ENCODE results near the gene BMP4. TPM values are rescaled to one million over a fixed set of nuclear protein-coding genes. Genes with fewer than 3 reads are reported as not detected.

Gene BMP4
- total and polyA plus RNA-seq, 2 donors (not counting 1 experiment from before 2014, with no cell fraction given): not detected

DNA sequence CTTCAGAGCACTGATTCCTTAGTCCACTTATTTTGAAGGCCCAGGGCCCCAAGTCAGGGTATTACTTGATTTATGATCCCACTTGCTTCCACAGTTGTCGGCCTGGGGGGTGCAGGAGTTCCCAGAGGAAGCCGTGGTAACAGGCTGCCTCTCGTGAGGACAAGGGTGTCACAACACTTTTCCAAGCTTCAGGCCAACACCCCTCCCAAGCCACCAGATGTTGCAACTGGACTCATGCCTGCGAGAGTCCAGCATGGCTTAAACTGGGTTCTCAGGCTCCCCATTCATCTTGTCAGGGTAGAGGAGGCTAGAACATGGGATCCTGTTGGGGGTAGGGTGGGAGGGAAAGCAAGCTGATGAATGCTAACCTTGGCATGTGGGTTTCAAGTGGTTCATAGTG is 56.1 kb downstream of the BMP4 start:
- H2AFZ ChIP-seq (ENCODE audit: insufficient read depth, low read depth, low read length, poor library complexity, severe bottlenecking): no peak overlapping the region
- H3K27me3 ChIP-seq (replicated peaks in 1 of 4; ENCODE audit: control extremely low read depth in 1 of 4, control insufficient read depth in 3 of 4, insufficient read depth in 4 of 4, low read length in 3 of 4): peaks cover 0 to 5% (median 0%) of the 10 kb centered on the region in 4 experiments
- no peaks in the 10 kb centered on the region for H3K4me1 Mint-ChIP-seq
- POLR2A ChIA-PET: no interaction called here
- H3K27ac Mint-ChIP-seq: no peak overlapping the region
- no peaks in the 10 kb centered on the region for H3K36me3 ChIP-seq (replicated peaks in 1 of 2; ENCODE audit: control extremely low read depth in 1 of 2, control insufficient read depth in 1 of 2, extremely low read depth in 1 of 2, insufficient read depth in 2 of 2, low read length in 1 of 2)
- H3K9me3 ChIP-seq (ENCODE audit: control extremely low read depth in 1 of 3, control insufficient read depth in 2 of 3, insufficient read depth in 1 of 3, low read length in 2 of 3): peaks cover 0 to 3% (median 0%) of the 10 kb centered on the region in 3 donors
- H3K9me3 Mint-ChIP-seq (ENCODE audit: insufficient read depth): no peaks in the 10 kb centered on the region
- no peaks in the 10 kb centered on the region for H3K79me2 ChIP-seq (ENCODE audit: control insufficient read depth, insufficient read depth, low read length)
- 16% methylated on average over 3 of the region's 4 CpGs for WGBS (ENCODE audit: insufficient coverage)
- TF ChIP-seq EZH2 (IDR thresholded peaks at IDR 0.05; ENCODE audit: borderline replicate concordance, insufficient read depth, low read depth, low read length, poor library complexity, severe bottlenecking): no peak
- TF ChIP-seq, protein P1, sequence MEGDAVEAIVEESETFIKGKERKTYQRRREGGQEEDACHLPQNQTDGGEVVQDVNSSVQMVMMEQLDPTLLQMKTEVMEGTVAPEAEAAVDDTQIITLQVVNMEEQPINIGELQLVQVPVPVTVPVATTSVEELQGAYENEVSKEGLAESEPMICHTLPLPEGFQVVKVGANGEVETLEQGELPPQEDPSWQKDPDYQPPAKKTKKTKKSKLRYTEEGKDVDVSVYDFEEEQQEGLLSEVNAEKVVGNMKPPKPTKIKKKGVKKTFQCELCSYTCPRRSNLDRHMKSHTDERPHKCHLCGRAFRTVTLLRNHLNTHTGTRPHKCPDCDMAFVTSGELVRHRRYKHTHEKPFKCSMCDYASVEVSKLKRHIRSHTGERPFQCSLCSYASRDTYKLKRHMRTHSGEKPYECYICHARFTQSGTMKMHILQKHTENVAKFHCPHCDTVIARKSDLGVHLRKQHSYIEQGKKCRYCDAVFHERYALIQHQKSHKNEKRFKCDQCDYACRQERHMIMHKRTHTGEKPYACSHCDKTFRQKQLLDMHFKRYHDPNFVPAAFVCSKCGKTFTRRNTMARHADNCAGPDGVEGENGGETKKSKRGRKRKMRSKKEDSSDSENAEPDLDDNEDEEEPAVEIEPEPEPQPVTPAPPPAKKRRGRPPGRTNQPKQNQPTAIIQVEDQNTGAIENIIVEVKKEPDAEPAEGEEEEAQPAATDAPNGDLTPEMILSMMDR (IDR thresholded peaks at IDR 0.05): no peak
- ATAC-seq (ENCODE audit: low read depth) (no peak), DNase-seq (no peak)
- CTCF ChIA-PET: no interaction called here
- H3K27me3 Mint-ChIP-seq: peaks cover 16% of the 10 kb centered on the region
- no peaks in the 10 kb centered on the region for H4K20me1 ChIP-seq (ENCODE audit: control insufficient read depth, insufficient read depth, low read length, poor library complexity, severe bottlenecking)
- H3K4me3 ChIP-seq (ENCODE audit: control extremely low read depth in 1 of 5, extremely low read depth in 1 of 5, insufficient read depth in 1 of 5, low read depth in 2 of 5, low read length in 4 of 5): no peak overlapping the region
- no peak overlapping the region for H3K9ac ChIP-seq (ENCODE audit: low read length)
- no peak overlapping the region for H3K4me2 ChIP-seq (replicated peaks; ENCODE audit: low read depth, low read length, poor library complexity, severe bottlenecking)
- H3K4me3 Mint-ChIP-seq: no peak overlapping the region
- H3K27ac ChIP-seq (ENCODE audit: low read length in 2 of 2): no peak overlapping the region
- H3K4me1 ChIP-seq (ENCODE audit: control insufficient read depth in 2 of 2, insufficient read depth in 2 of 2, low read length in 2 of 2): no peaks in the 10 kb centered on the region
- intact Hi-C loops (cut with micrococcal nuclease): no loop called here

Small RNA genes within 50 kb of the gene (small RNA-seq; reads per million reads assigned to genes)
- not detected for gene MIR5580 (ENCODE audit: insufficient read length, low read depth, low replicate concordance)
